ENCODE measurements around the gene PRRG4.

Gene PRRG4

DNA sequence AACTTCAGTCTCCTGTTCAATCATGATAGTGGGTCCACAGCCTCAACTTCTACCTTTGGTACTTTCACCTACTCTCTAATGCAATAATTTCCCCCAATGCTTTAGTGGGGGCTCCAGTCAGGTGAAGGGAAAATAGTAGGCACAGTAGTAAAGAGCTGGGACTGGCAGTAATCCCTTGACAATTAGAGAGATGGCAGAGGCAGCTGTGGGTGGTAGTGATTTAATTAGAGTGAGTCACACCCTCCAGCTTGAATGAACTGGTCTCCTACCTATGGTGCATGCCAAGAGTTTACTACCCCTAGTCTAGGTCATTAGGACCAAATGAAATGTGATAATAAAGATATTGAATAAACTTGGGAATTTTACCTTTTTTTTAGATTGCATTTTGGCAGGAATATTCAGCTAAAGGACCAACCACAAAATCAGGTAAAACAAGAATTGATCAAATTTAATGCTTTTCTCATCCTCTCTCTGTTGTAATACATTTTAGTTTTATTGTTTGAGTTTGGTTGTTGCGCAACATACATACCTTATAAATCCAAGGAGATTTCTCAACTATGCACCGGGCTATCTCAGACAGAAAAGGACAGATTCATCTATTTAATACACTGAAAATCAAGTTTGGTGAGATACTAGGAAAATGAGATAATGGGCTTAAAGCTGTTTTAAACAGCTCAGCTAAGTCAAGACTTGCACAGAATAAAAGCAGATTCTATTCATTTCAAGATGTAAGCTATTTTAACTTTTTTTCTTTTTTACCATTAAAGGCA is 9.0 kb downstream of the PRRG4 start:
- TF ChIP-seq, protein P1, sequence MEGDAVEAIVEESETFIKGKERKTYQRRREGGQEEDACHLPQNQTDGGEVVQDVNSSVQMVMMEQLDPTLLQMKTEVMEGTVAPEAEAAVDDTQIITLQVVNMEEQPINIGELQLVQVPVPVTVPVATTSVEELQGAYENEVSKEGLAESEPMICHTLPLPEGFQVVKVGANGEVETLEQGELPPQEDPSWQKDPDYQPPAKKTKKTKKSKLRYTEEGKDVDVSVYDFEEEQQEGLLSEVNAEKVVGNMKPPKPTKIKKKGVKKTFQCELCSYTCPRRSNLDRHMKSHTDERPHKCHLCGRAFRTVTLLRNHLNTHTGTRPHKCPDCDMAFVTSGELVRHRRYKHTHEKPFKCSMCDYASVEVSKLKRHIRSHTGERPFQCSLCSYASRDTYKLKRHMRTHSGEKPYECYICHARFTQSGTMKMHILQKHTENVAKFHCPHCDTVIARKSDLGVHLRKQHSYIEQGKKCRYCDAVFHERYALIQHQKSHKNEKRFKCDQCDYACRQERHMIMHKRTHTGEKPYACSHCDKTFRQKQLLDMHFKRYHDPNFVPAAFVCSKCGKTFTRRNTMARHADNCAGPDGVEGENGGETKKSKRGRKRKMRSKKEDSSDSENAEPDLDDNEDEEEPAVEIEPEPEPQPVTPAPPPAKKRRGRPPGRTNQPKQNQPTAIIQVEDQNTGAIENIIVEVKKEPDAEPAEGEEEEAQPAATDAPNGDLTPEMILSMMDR (IDR thresholded peaks at IDR 0.05; ENCODE audit: low read depth, low read length, missing control alignments), result no peak
- in situ Hi-C loops (cut with HindIII; ENCODE audit: low sequenced_read_pairs), result no loop called here
- DNase-seq (ENCODE audit: low read depth), result no peak
- no peak overlapping the region for H3K4me3 ChIP-seq (ENCODE audit: low read depth, low read length)

GRCh38 chr11:32839308-32839707 is 9.6 kb downstream of the PRRG4 start:
- in situ Hi-C loops (cut with HindIII; ENCODE audit: low sequenced_read_pairs), result no loop called here
- H3K4me3 ChIP-seq (ENCODE audit: low read depth, low read length), result no peak overlapping the region
- TF ChIP-seq, protein P1 (IDR thresholded peaks at IDR 0.05; ENCODE audit: low read depth, low read length, missing control alignments), result no peak

GRCh38 chr11:32840587-32840986 is 10.9 kb downstream of the PRRG4 start:
- no peak overlapping the region for H3K4me3 ChIP-seq (ENCODE audit: low read depth, low read length)
- in situ Hi-C loops (cut with HindIII; ENCODE audit: low sequenced_read_pairs), result no loop called here
- TF ChIP-seq, protein P1 (IDR thresholded peaks at IDR 0.05; ENCODE audit: low read depth, low read length, missing control alignments), result no peak
- no peak for DNase-seq (ENCODE audit: low read depth)

More at GRCh38 chr11:32839308-32839707, 9.6 kb downstream of the PRRG4 start:
- no peak for DNase-seq (ENCODE audit: low read depth)

DNA sequence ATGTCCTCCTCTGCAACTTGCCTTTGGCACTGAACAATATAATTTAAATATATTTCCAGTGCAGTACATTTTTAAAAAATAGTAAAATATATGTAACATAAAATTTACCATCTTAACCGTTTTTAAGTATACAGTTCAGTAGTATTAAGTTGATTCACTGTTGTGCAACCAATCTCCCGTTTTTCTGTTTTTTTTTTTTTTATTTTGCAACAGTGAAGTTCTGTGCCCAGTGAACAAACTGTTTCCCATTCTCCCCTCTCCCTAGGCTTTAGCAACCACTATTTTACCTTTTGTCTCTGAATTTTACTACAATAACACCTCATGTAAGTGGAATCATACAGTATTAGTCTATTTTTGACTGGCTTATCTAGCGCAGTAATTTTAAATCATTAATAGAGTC is 13.8 kb downstream of the PRRG4 start:
- no peak for DNase-seq (ENCODE audit: low read depth)
- H3K4me3 ChIP-seq (ENCODE audit: low read depth, low read length), result no peak overlapping the region
- TF ChIP-seq, protein P1 (IDR thresholded peaks at IDR 0.05; ENCODE audit: low read depth, low read length, missing control alignments), result no peak
- in situ Hi-C loops (cut with HindIII; ENCODE audit: low sequenced_read_pairs), result no loop called here

- no peak overlapping the region for H3K4me3 ChIP-seq (ENCODE audit: low read depth, low read length)
- in situ Hi-C loops (cut with HindIII; ENCODE audit: low sequenced_read_pairs), result no loop called here
- no peak for DNase-seq (ENCODE audit: low read depth)
- TF ChIP-seq, protein P1 (IDR thresholded peaks at IDR 0.05; ENCODE audit: low read depth, low read length, missing control alignments), result no peak
These were observed 17.8 kb downstream of the PRRG4 start for GRCh38 chr11:32847511-32847910.

DNA sequence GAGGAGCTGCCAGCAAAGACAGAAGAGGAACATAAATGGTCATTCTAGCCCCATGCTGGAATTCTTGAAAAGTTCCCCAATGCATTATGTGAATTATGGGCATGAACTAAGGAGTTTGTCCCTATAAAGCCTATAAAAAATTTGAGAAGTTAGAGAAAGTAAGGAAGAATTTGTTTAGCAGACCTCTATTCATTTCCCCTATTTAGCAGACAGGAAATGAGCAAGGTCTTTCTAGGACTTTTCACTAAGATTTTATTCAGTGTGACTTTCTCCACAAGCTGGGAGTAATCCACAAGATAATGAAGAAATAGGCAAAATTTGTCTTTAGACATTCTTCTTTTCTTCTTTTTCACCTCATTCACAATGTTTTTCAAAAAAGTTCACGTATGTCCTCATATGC is 20.0 kb downstream of the PRRG4 start:
- in situ Hi-C loops (cut with HindIII; ENCODE audit: low sequenced_read_pairs), result no loop called here
- no peak for DNase-seq (ENCODE audit: low read depth)
- TF ChIP-seq, protein P1 (IDR thresholded peaks at IDR 0.05; ENCODE audit: low read depth, low read length, missing control alignments), result no peak
- no peak overlapping the region for H3K4me3 ChIP-seq (ENCODE audit: low read depth, low read length)

Data from astrocyte of the cerebellum (primary cell).